GM18873 (cell line): Measurements from ENCODE around the gene TSPAN18.

Experiments used
- ATAC-seq: cut with Tn5 transposase; IDR thresholded peaks from one replicate; pipeline ENCODE4 v1.9.1; 2021; ENCODE audit warnings: mild to moderate bottlenecking, moderate library complexity, moderate number of reproducible peaks; ENCODE audit not compliant: unreplicated experiment, low FRiP score

Gene TSPAN18

GRCh38 chr11:44947114-44947513, 220.4 kb downstream of the TSPAN18 start:
- no peak for ATAC-seq

- ATAC-seq = no peak
These were observed 221.4 kb downstream of the TSPAN18 start for GRCh38 chr11:44948155-44948554.

GRCh38 chr11:44949160-44950030, 222.6 kb downstream of the TSPAN18 start:
- ATAC-seq = no peak

GRCh38 chr11:44950031-44950624, 223.4 kb downstream of the TSPAN18 start:
- no peak for ATAC-seq

- no peak for ATAC-seq
These were observed 224.1 kb downstream of the TSPAN18 start, which contains the start of gene TP53I11 for GRCh38 chr11:44950625-44951476. TP53I11 (minus strand) TSS chr11:44950883; CDS start chr11:44938335, 12,548 bp downstream.

- no peak for ATAC-seq
These were observed 225.3 kb downstream of the TSPAN18 start for GRCh38 chr11:44952082-44952481.

GRCh38 chr11:44952500-44953260, 225.9 kb downstream of the TSPAN18 start:
- ATAC-seq = no peak

- no peak for ATAC-seq
These were observed 227.5 kb downstream of the TSPAN18 start for GRCh38 chr11:44954051-44954906.

- ATAC-seq = no peak
These were observed 228.4 kb downstream of the TSPAN18 start for GRCh38 chr11:44955015-44955738.

GRCh38 chr11:44957040-44957515, 230.3 kb downstream of the TSPAN18 start:
- ATAC-seq = no peak

- ATAC-seq = no peak
These were observed 231.2 kb downstream of the TSPAN18 start for GRCh38 chr11:44957776-44958564.

GRCh38 chr11:44959064-44959463, 232.3 kb downstream of the TSPAN18 start:
- no peak for ATAC-seq

GRCh38 chr11:44960200-44960845, 233.6 kb downstream of the TSPAN18 start:
- ATAC-seq = no peak

- no peak for ATAC-seq
These were observed 235.7 kb downstream of the TSPAN18 start for GRCh38 chr11:44962464-44962863.

- ATAC-seq = no peak
These were observed 236.4 kb downstream of the TSPAN18 start for GRCh38 chr11:44963136-44963535.

GRCh38 chr11:44963948-44964347, 237.2 kb downstream of the TSPAN18 start:
- ATAC-seq = no peak

GRCh38 chr11:44964526-44965209, 237.9 kb downstream of the TSPAN18 start:
- no peak for ATAC-seq
